PFSK-1 (cell line): ENCODE data around the gene ATMIN.

Source experiments
- POLR2AphosphoS5 ChIP-seq: IDR thresholded peaks from 2 replicates; pipeline ENCODE4 v1.6.1; 2012; ENCODE audit warnings: low read depth, mild to moderate bottlenecking, control low read depth, low read length, moderate library complexity
- SIN3A ChIP-seq: IDR thresholded peaks from 2 replicates; pipeline ENCODE4 v1.6.1; 2012; ENCODE audit warnings: mild to moderate bottlenecking, low read length, moderate library complexity, borderline replicate concordance; ENCODE audit not compliant: insufficient read depth

GRCh38 chr16:81026429-81026828 lies 9.2 kb upstream of the ATMIN start:
- TF ChIP-seq SIN3A (no peak), POLR2AphosphoS5 (no peak)
